KOPT-K1 (cell line): ENCODE results near the gene INAVA.

Experiments
- H3K27ac ChIP-seq: fragments of 200-600 bp; sonication (generic); 2 replicates; pipeline ENCODE4 v1.5.1; 2016; ENCODE audit warnings: antibody characterized with exemption, mild to moderate bottlenecking, low read depth, low read length; ENCODE audit not compliant: poor library complexity, severe bottlenecking
- H3K36me3 ChIP-seq: fragments of 200-600 bp; sonication (generic); 2 replicates; pipeline ENCODE4 v1.5.1; 2017; ENCODE audit warnings: antibody characterized with exemption, mild to moderate bottlenecking, low read length, moderate library complexity; ENCODE audit not compliant: insufficient read depth
- H3K9me3 ChIP-seq: fragments of 200-600 bp; sonication (generic); 2 replicates; pipeline ENCODE4 v1.5.1; 2017; ENCODE audit warnings: antibody characterized with exemption, low read length, mild to moderate bottlenecking; ENCODE audit not compliant: insufficient read depth, poor library complexity, severe bottlenecking

The INAVA gene

GRCh38 chr1:200894712-200895442 lies at the start of gene INAVA:
Gene INAVA (plus strand): TSS chr1:200894900. CDS start chr1:200898401, 3,501 bp downstream.
- Histone ChIP-seq H3K9me3 (no peaks in the 10 kb centered on the region), H3K27ac (no peak within 1 kb of the TSS), H3K36me3 (no peaks in the 10 kb centered on the region)

GRCh38 chr1:200845360-200845759 lies 49.3 kb upstream of the INAVA start:
- H3K9me3 ChIP-seq, result no peaks in the 10 kb centered on the region
- H3K36me3 ChIP-seq, result no peaks in the 10 kb centered on the region
- H3K27ac ChIP-seq, result no peak overlapping the region

GRCh38 chr1:200846398-200846797 lies 48.3 kb upstream of the INAVA start:
- Histone ChIP-seq H3K27ac (no peak overlapping the region), H3K36me3 (no peaks in the 10 kb centered on the region), H3K9me3 (no peaks in the 10 kb centered on the region)

- H3K9me3 ChIP-seq, result no peaks in the 10 kb centered on the region
- no peaks in the 10 kb centered on the region for H3K36me3 ChIP-seq
- no peak overlapping the region for H3K27ac ChIP-seq
Observed at GRCh38 chr1:200849430-200849829, 45.3 kb upstream of the INAVA start.

- Histone ChIP-seq H3K27ac (no peak overlapping the region), H3K9me3 (no peaks in the 10 kb centered on the region), H3K36me3 (no peaks in the 10 kb centered on the region)
Observed at GRCh38 chr1:200850554-200850953, 44.1 kb upstream of the INAVA start.

- Histone ChIP-seq H3K9me3 (no peaks in the 10 kb centered on the region), H3K36me3 (no peaks in the 10 kb centered on the region), H3K27ac (no peak overlapping the region)
Observed at GRCh38 chr1:200856716-200857357, 37.9 kb upstream of the INAVA start.

GRCh38 chr1:200857804-200858203 lies 36.9 kb upstream of the INAVA start:
- Histone ChIP-seq H3K27ac (no peak overlapping the region), H3K9me3 (no peaks in the 10 kb centered on the region), H3K36me3 (no peaks in the 10 kb centered on the region)

- H3K36me3 ChIP-seq, result no peaks in the 10 kb centered on the region
- H3K9me3 ChIP-seq, result no peaks in the 10 kb centered on the region
- H3K27ac ChIP-seq, result no peak overlapping the region
Observed at GRCh38 chr1:200861937-200862647, 32.6 kb upstream of the INAVA start.

GRCh38 chr1:200862713-200863415 lies 31.8 kb upstream of the INAVA start:
- Histone ChIP-seq H3K36me3 (no peaks in the 10 kb centered on the region), H3K27ac (no peak overlapping the region), H3K9me3 (no peaks in the 10 kb centered on the region)

- Histone ChIP-seq H3K9me3 (no peaks in the 10 kb centered on the region), H3K27ac (no peak overlapping the region)
Observed at GRCh38 chr1:200866116-200866515, 28.6 kb upstream of the INAVA start.

GRCh38 chr1:200866521-200866920 lies 28.2 kb upstream of the INAVA start:
- Histone ChIP-seq H3K27ac (no peak overlapping the region), H3K36me3 (no peaks in the 10 kb centered on the region), H3K9me3 (no peaks in the 10 kb centered on the region)

More at GRCh38 chr1:200866116-200866515, 28.6 kb upstream of the INAVA start:
- H3K36me3 ChIP-seq, result no peaks in the 10 kb centered on the region

- H3K27ac ChIP-seq, result no peak overlapping the region
- H3K36me3 ChIP-seq, result no peaks in the 10 kb centered on the region
- H3K9me3 ChIP-seq, result no peaks in the 10 kb centered on the region
Observed at GRCh38 chr1:200867018-200867811, 27.5 kb upstream of the INAVA start.

- no peaks in the 10 kb centered on the region for H3K9me3 ChIP-seq
- peak overlapping the region; percentile 36 for H3K27ac ChIP-seq
- no peaks in the 10 kb centered on the region for H3K36me3 ChIP-seq
Observed at GRCh38 chr1:200869376-200869752, 25.3 kb upstream of the INAVA start.

GRCh38 chr1:200869753-200870391 lies 24.8 kb upstream of the INAVA start:
- Histone ChIP-seq H3K9me3 (no peaks in the 10 kb centered on the region), H3K27ac (peak overlapping the region; percentile 36), H3K36me3 (no peaks in the 10 kb centered on the region)
